A549 (cell line): Measurements from ENCODE around the gene PSMD13. TPM values are rescaled to one million over a fixed set of nuclear protein-coding genes. Genes with fewer than 3 reads are reported as not detected.

Experiments
- ATAC-seq, 2 experiments: fragments of 200-7000 bp in 1 of 2; fragments of >200 bp in 1 of 2; cut with Nextera tagmentation in 1 of 2; cut with Tn5 transposase in 1 of 2; 3 replicates each; pipeline versions ENCODE4 v1.8.0 to v1.9.1; 2018 to 2020; ENCODE audit warnings: mild to moderate bottlenecking in 1 of 2, moderate library complexity in 1 of 2
- CTCF ChIA-PET: fragments of 300-600 bp; sonication (Branson Sonifier 250); formaldehyde crosslinking; extraction: SDS; loops from one replicate; lab custom pipeline; 2021; ENCODE audit warnings: antibody characterized with exemption, inconsistent platforms; lab: Yijun Ruan, JAX
- POLR2A ChIA-PET: fragments of 350-600 bp; formaldehyde crosslinking; extraction: SDS; loops from one replicate; lab custom pipeline; 2021; ENCODE audit warnings: antibody characterized with exemption, inconsistent platforms; lab: Yijun Ruan, JAX
- DNase-seq, 2 experiments: peaks; one replicate each; pipeline versions ENCODE4 v3.0.0 to v3.0.0-alpha.2; 2011 to 2016; ENCODE audit warnings: low read depth in 1 of 2, low spot score in 1 of 2
- FAIRE-seq: peaks from 2 replicates; lab custom pipeline; 2011; peaks lifted over from hg19 to GRCh38; lab: Jason Lieb, UNC
- H3K27ac ChIP-seq, 2 experiments: fragments of >200 bp; sonication (Bioruptor Twin); formaldehyde crosslinking; 3 replicates each; pipeline ENCODE4 v1.5.1; 2016 to 2017
- H3K4me1 ChIP-seq: fragments of >200 bp; sonication (Bioruptor Twin); formaldehyde crosslinking; 3 replicates; pipeline ENCODE4 v1.6.1; 2016
- H3K4me2 ChIP-seq: fragments of >200 bp; sonication (Bioruptor Twin); formaldehyde crosslinking; 3 replicates; pipeline ENCODE4 v1.6.1; 2016
- H3K4me3 ChIP-seq: fragments of >200 bp; sonication (Bioruptor Twin); formaldehyde crosslinking; 3 replicates; pipeline ENCODE4 v1.5.1; 2016
- H3K9me3 ChIP-seq: fragments of >200 bp; sonication (Bioruptor Twin); formaldehyde crosslinking; 3 replicates; pipeline ENCODE4 v1.6.1; 2016
- CHD2 ChIP-seq: fragments of 150-350 bp; IDR thresholded peaks from 2 replicates; pipeline ENCODE4 v1.6.1; 2014; ENCODE audit warnings: low read length; ENCODE audit not compliant: partially characterized antibody
- CHD4 ChIP-seq: fragments of 200-600 bp; sonication (generic); IDR thresholded peaks from 2 replicates; pipeline ENCODE4 v1.6.1; 2016; ENCODE audit warnings: antibody characterized with exemption, mild to moderate bottlenecking, borderline replicate concordance
- EHF ChIP-seq: fragments of 250-450 bp; sonication (Bioruptor Pico); IDR thresholded peaks from 2 replicates; pipeline ENCODE4 v1.5.0; 2020; ENCODE audit warnings: mild to moderate bottlenecking
- EHMT2 ChIP-seq: fragments of 200-600 bp; sonication (generic); IDR thresholded peaks from 2 replicates; pipeline ENCODE4 v1.6.1; 2016; ENCODE audit warnings: antibody characterized with exemption, low read depth, mild to moderate bottlenecking, moderate library complexity
- EP300 ChIP-seq, 2 experiments: fragments of >200 bp; sonication (Bioruptor Twin); formaldehyde crosslinking; IDR thresholded peaks; 2 replicates in 1 of 2; 3 replicates in 1 of 2; pipeline ENCODE4 v1.6.1; 2016 to 2017
- ESRRA ChIP-seq: fragments of 150-350 bp; IDR thresholded peaks from 2 replicates; pipeline ENCODE4 v1.6.1; 2014; ENCODE audit warnings: mild to moderate bottlenecking, low read length, borderline replicate concordance
- FOSL2 ChIP-seq, 2 experiments: fragments of 450-650 bp in 1 of 2; fragments of >200 bp in 1 of 2; sonication (Bioruptor Twin) in 1 of 2; formaldehyde crosslinking; IDR thresholded peaks; 2 replicates each; pipeline versions ENCODE4 v1.5.0 to v1.6.1; 2016 to 2020; ENCODE audit warnings: mild to moderate bottlenecking in 1 of 2, moderate library complexity in 1 of 2
- GATA3 ChIP-seq: IDR thresholded peaks from 2 replicates; pipeline ENCODE4 v1.6.1; 2012; ENCODE audit warnings: borderline replicate concordance
- HEYL ChIP-seq: fragments of 250-450 bp; sonication (Bioruptor Pico); IDR thresholded peaks from 2 replicates; pipeline ENCODE4 v1.8.0; 2021; ENCODE audit warnings: mild to moderate bottlenecking, moderate library complexity
- HOXB5 ChIP-seq: fragments of 250-450 bp; sonication (Bioruptor Pico); IDR thresholded peaks from 2 replicates; pipeline ENCODE4 v1.5.0; 2020; ENCODE audit warnings: mild to moderate bottlenecking, moderate library complexity
- MAFK ChIP-seq: fragments of 450-650 bp; IDR thresholded peaks from 2 replicates; pipeline ENCODE4 v1.6.1; 2014; ENCODE audit not compliant: partially characterized antibody
- NR3C1 ChIP-seq: fragments of >200 bp; sonication (Bioruptor Twin); formaldehyde crosslinking; IDR thresholded peaks from 3 replicates; pipeline ENCODE4 v1.6.1; 2017
- PHF8 ChIP-seq: fragments of 200-600 bp; sonication (generic); IDR thresholded peaks from 2 replicates; pipeline ENCODE4 v1.6.1; 2016; ENCODE audit warnings: low read depth, mild to moderate bottlenecking, antibody characterized with exemption, moderate library complexity, borderline replicate concordance
- RAD21 ChIP-seq, 2 experiments: fragments of >200 bp in 1 of 2; sonication (Bioruptor Twin) in 1 of 2; formaldehyde crosslinking in 1 of 2; IDR thresholded peaks in 1 of 2; conservative IDR thresholded peaks in 1 of 2; 2 replicates in 1 of 2; 3 replicates in 1 of 2; pipeline ENCODE4 v1.6.1; 2012 to 2018; ENCODE audit warnings: inconsistent platforms in 1 of 2
- RARB ChIP-seq: fragments of 250-450 bp; sonication (Bioruptor Pico); IDR thresholded peaks from 2 replicates; pipeline ENCODE4 v1.8.0; 2021; ENCODE audit warnings: mild to moderate bottlenecking, moderate library complexity
- TFCP2L1 ChIP-seq: fragments of 250-450 bp; sonication (Bioruptor Pico); IDR thresholded peaks from 2 replicates; pipeline ENCODE4 v1.5.0; 2021; ENCODE audit warnings: mild to moderate bottlenecking
- TP53 ChIP-seq: fragments of 250-450 bp; sonication (Bioruptor Pico); IDR thresholded peaks from 2 replicates; pipeline ENCODE4 v1.5.0; 2021; ENCODE audit warnings: mild to moderate bottlenecking, moderate library complexity
- ZFP36 ChIP-seq: fragments of 450-650 bp; IDR thresholded peaks from 2 replicates; pipeline ENCODE4 v1.6.1; 2014; ENCODE audit warnings: borderline replicate concordance; ENCODE audit not compliant: partially characterized antibody
- WGBS: methylation state at CpG from one replicate; pipeline ENCODE4 v1.1.6; 2017; ENCODE audit errors: missing lambda C conversion rate; 5-methylcytosine and 5-hydroxymethylcytosine counted together
- polyA plus RNA-seq, 4 experiments: library from polyadenylated mRNA; depleted of rRNA in 3 of 4; stranded (reverse); fragments of >200 nt; fragmentation: RNase III in 1 of 4; extraction: RNeasy Plus Mini Kit Qiagen cat#74134 plus additional on column Dnase treatment in 1 of 4; gene quantifications; 2 replicates in 3 of 4; 3 replicates in 1 of 4; pipeline ENCODE4 v1.2.3, GENCODE V29; 2011 to 2017
- TF ChIP-seq, protein P1 (sequence below): fragments of 250-450 bp; sonication (Bioruptor Pico); IDR thresholded peaks from 2 replicates; pipeline ENCODE4 v1.5.0; 2020; ENCODE audit warnings: low read depth, mild to moderate bottlenecking, moderate library complexity
- TF ChIP-seq, protein P2 (sequence below): fragments of >200 bp; sonication (Bioruptor Twin); formaldehyde crosslinking; IDR thresholded peaks from 3 replicates; pipeline ENCODE4 v1.5.1; 2016
- TF ChIP-seq, protein P3 (sequence below): fragments of 150-350 bp; IDR thresholded peaks from 2 replicates; pipeline ENCODE4 v1.6.1; 2014; ENCODE audit warnings: low read depth, mild to moderate bottlenecking, low read length
- TF ChIP-seq, protein P4 (sequence below): fragments of 250-450 bp; sonication (Bioruptor Pico); IDR thresholded peaks from 2 replicates; pipeline ENCODE4 v1.5.0; 2021; ENCODE audit warnings: mild to moderate bottlenecking, moderate library complexity, borderline replicate concordance
- TF ChIP-seq, protein P5 (sequence below): fragments of 200-600 bp; sonication (generic); IDR thresholded peaks from 2 replicates; pipeline ENCODE4 v1.6.1; 2016; ENCODE audit warnings: antibody characterized with exemption, mild to moderate bottlenecking, moderate library complexity

Gene PSMD13
- polyA plus RNA-seq, 2 of the 4 experiments (the other 2 are of a cell fraction) = 153 to 198 TPM

DNA sequence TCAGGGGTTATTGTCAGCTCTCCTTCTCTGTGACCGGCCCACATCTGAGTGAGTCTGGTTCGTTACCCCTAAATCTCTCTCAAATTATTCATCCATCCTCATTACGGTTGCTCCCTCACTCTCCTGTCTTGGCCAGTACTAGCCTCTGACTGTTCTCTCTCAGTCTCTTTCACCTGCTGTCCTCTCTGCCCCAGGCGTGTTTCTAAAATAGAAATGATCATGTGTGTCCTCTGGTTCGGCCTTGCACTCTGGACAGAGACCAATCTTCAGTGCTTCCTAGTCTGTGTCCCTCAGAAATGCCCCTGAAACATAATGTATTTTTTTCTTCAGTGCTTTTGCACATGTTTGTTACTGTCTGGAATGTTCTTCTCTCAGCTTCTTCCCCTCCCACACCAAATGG lies 4.9 kb downstream of the PSMD13 start:
- peaks cover 10% of the 10 kb centered on the region; the same call in 2 of the 3 replicates for H3K4me1 ChIP-seq
- WGBS = 93% methylated on average over 5 of the region's 5 CpGs
- no peak for ATAC-seq
- ChIA-PET CTCF (interaction anchor here (4.8 kb wide), 1 partner anchor 10 kb away, joined by 40 read pairs; no protein-coding TSS in a partner anchor), POLR2A (no interaction called here)
- no peaks in the 10 kb centered on the region for H3K9me3 ChIP-seq
- no peak overlapping the region for H3K4me2 ChIP-seq
- no peak for TF ChIP-seq TFCP2L1 (CRISPR knock-in tag)
- no peak for TF ChIP-seq CHD4
- TF ChIP-seq PHF8 = no peak
- TF ChIP-seq, protein P1, sequence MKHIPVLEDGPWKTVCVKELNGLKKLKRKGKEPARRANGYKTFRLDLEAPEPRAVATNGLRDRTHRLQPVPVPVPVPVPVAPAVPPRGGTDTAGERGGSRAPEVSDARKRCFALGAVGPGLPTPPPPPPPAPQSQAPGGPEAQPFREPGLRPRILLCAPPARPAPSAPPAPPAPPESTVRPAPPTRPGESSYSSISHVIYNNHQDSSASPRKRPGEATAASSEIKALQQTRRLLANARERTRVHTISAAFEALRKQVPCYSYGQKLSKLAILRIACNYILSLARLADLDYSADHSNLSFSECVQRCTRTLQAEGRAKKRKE = no peak
- TF ChIP-seq, protein P2, sequence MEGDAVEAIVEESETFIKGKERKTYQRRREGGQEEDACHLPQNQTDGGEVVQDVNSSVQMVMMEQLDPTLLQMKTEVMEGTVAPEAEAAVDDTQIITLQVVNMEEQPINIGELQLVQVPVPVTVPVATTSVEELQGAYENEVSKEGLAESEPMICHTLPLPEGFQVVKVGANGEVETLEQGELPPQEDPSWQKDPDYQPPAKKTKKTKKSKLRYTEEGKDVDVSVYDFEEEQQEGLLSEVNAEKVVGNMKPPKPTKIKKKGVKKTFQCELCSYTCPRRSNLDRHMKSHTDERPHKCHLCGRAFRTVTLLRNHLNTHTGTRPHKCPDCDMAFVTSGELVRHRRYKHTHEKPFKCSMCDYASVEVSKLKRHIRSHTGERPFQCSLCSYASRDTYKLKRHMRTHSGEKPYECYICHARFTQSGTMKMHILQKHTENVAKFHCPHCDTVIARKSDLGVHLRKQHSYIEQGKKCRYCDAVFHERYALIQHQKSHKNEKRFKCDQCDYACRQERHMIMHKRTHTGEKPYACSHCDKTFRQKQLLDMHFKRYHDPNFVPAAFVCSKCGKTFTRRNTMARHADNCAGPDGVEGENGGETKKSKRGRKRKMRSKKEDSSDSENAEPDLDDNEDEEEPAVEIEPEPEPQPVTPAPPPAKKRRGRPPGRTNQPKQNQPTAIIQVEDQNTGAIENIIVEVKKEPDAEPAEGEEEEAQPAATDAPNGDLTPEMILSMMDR = no peak
- TF ChIP-seq, protein P3, sequence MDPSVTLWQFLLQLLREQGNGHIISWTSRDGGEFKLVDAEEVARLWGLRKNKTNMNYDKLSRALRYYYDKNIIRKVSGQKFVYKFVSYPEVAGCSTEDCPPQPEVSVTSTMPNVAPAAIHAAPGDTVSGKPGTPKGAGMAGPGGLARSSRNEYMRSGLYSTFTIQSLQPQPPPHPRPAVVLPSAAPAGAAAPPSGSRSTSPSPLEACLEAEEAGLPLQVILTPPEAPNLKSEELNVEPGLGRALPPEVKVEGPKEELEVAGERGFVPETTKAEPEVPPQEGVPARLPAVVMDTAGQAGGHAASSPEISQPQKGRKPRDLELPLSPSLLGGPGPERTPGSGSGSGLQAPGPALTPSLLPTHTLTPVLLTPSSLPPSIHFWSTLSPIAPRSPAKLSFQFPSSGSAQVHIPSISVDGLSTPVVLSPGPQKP = no peak
- no peak for TF ChIP-seq RAD21 (conservative IDR thresholded peaks at IDR 0.05 in 1 of 2, IDR thresholded peaks at IDR 0.05 in 1 of 2)
- no peak for TF ChIP-seq TP53 (CRISPR knock-in tag)
- TF ChIP-seq MAFK = no peak
- TF ChIP-seq, protein P4, sequence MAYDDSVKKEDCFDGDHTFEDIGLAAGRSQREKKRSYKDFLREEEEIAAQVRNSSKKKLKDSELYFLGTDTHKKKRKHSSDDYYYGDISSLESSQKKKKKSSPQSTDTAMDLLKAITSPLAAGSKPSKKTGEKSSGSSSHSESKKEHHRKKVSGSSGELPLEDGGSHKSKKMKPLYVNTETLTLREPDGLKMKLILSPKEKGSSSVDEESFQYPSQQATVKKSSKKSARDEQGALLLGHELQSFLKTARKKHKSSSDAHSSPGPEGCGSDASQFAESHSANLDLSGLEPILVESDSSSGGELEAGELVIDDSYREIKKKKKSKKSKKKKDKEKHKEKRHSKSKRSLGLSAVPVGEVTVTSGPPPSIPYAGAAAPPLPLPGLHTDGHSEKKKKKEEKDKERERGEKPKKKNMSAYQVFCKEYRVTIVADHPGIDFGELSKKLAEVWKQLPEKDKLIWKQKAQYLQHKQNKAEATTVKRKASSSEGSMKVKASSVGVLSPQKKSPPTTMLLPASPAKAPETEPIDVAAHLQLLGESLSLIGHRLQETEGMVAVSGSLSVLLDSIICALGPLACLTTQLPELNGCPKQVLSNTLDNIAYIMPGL (CRISPR knock-in tag) = no peak
- TF ChIP-seq EP300 (IDR thresholded peaks at IDR 0.05) = no peak
- no peak for TF ChIP-seq FOSL2 (IDR thresholded peaks at IDR 0.05)
- TF ChIP-seq FOSL2 (CRISPR knock-in tag; IDR thresholded peaks at IDR 0.05) = no peak
- no peak for FAIRE-seq
- no peak overlapping the region for H3K27ac ChIP-seq
- H3K4me3 ChIP-seq = no peak overlapping the region
- no peak for DNase-seq

DNA sequence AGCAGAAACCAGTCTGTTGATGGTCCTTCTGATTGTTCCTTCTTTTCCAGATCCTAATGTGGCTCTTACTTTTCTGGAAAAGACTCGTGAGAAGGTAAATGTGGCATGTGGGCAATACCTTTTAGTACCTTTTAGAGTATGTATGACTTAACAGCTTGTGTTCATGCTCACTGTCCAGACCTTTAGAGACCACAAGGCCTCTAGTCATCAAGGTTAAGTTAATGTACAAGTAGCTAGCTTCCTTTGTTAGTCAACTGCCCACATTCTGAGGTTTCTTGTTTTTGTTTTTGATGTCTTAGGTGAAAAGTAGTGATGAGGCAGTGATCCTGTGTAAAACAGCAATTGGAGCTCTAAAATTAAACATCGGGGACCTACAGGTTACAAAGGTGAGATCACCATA lies 7.6 kb downstream of the PSMD13 start:
- no peak for TF ChIP-seq EHF (CRISPR knock-in tag)
- TF ChIP-seq TP53 (CRISPR knock-in tag) = no peak
- TF ChIP-seq CHD2 = no peak
- TF ChIP-seq PHF8 = no peak
- no peak for TF ChIP-seq HOXB5 (CRISPR knock-in tag)
- TF ChIP-seq EHMT2 = no peak
- TF ChIP-seq HEYL (CRISPR knock-in tag) = no peak
- TF ChIP-seq ESRRA = no peak
- TF ChIP-seq NR3C1 = no peak
- TF ChIP-seq FOSL2 (IDR thresholded peaks at IDR 0.05) = no peak
- TF ChIP-seq FOSL2 (CRISPR knock-in tag; IDR thresholded peaks at IDR 0.05) = no peak
- TF ChIP-seq, protein P4 (CRISPR knock-in tag) = no peak
- no peak for TF ChIP-seq GATA3
- no peak for TF ChIP-seq ZFP36
- TF ChIP-seq RARB (CRISPR knock-in tag) = no peak
- TF ChIP-seq, protein P5, sequence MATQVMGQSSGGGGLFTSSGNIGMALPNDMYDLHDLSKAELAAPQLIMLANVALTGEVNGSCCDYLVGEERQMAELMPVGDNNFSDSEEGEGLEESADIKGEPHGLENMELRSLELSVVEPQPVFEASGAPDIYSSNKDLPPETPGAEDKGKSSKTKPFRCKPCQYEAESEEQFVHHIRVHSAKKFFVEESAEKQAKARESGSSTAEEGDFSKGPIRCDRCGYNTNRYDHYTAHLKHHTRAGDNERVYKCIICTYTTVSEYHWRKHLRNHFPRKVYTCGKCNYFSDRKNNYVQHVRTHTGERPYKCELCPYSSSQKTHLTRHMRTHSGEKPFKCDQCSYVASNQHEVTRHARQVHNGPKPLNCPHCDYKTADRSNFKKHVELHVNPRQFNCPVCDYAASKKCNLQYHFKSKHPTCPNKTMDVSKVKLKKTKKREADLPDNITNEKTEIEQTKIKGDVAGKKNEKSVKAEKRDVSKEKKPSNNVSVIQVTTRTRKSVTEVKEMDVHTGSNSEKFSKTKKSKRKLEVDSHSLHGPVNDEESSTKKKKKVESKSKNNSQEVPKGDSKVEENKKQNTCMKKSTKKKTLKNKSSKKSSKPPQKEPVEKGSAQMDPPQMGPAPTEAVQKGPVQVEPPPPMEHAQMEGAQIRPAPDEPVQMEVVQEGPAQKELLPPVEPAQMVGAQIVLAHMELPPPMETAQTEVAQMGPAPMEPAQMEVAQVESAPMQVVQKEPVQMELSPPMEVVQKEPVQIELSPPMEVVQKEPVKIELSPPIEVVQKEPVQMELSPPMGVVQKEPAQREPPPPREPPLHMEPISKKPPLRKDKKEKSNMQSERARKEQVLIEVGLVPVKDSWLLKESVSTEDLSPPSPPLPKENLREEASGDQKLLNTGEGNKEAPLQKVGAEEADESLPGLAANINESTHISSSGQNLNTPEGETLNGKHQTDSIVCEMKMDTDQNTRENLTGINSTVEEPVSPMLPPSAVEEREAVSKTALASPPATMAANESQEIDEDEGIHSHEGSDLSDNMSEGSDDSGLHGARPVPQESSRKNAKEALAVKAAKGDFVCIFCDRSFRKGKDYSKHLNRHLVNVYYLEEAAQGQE = no peak
- H3K9me3 ChIP-seq = no peaks in the 10 kb centered on the region
- no peak for FAIRE-seq
- CTCF ChIA-PET = no interaction called here
- no peak overlapping the region for H3K4me3 ChIP-seq
- DNase-seq = no peak
- no peaks in the 10 kb centered on the region for H3K4me1 ChIP-seq
- POLR2A ChIA-PET = no interaction called here
- H3K27ac ChIP-seq = no peak overlapping the region
- no peak for ATAC-seq
- H3K4me2 ChIP-seq = no peak overlapping the region
- 94% methylated on average over 2 of the region's 2 CpGs for WGBS
